ENCODE measurements around the gene NAIP. TPM values are rescaled to one million over a fixed set of nuclear protein-coding genes. Genes with fewer than 3 reads are reported as not detected.

The NAIP gene
- total and polyA plus RNA-seq, 2 of the 8 experiments (the other 6 are each of a cell fraction or from before 2014, with no cell fraction given): 2.1 to 4.4 TPM

DNA sequence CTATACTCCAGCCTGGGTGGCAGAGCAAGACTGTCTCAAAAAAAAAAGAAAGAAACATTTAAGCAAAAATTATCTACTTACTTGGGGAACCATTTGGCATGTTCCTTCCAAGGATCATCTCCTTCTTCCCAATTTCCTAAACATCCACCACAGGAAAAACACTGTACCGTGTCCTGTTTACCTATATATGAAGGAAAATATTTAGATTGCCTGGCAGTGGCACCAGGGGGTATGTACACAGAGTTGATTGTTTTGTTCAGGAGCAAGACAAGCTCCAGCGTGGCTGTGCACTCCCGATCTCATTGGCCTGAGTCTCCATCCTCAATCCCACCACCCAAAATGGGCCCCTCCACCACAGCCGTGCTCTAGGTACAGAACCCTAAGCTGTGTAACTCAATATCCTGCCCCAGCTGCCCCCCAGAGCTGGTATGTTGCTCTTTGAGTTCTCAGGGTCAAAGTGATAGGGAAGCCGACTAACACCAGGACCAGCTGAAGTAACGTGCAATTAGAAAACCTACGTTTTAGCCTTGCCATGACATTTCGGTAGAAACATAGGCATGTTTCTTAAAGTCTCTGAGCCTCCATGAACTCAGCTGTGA is 13.8 kb downstream of the NAIP start:
- Histone ChIP-seq H3K9ac (replicated peaks in 1 of 4; ENCODE audit: extremely low read depth in 1 of 4, low read depth in 3 of 4, low read length in 3 of 4) (no peak overlapping the region), H4K5ac (ENCODE audit: insufficient read length, low read depth, low read length) (no peak overlapping the region), H4K20me1 (replicated peaks in 1 of 2; ENCODE audit: control insufficient read depth in 1 of 2, insufficient read depth in 2 of 2, low read length in 2 of 2) (no peaks in the 10 kb centered on the region), H3K9me3 (ENCODE audit: insufficient read depth in 2 of 2, low read depth in 1 of 2, low read length in 1 of 2) (no peaks in the 10 kb centered on the region), H2BK12ac (ENCODE audit: low read depth, low read length) (no peak overlapping the region), H2AK5ac (ENCODE audit: low read depth, low read length) (no peak overlapping the region), H3K27ac (ENCODE audit: low read depth, low read length) (no peak overlapping the region), H3K23me2 (ENCODE audit: low read depth, low read length) (no peaks in the 10 kb centered on the region), H3K4me2 (ENCODE audit: insufficient read depth in 1 of 2, low read depth in 2 of 2, low read length in 2 of 2) (no peak overlapping the region), H3K56ac (replicated peaks; ENCODE audit: insufficient read length, low read depth, low read length) (no peak overlapping the region), H4K91ac (replicated peaks; ENCODE audit: insufficient read length, low read length) (no peak overlapping the region), H2BK20ac (ENCODE audit: low read length) (no peak overlapping the region), H3K4me3 (ENCODE audit: extremely low read depth in 1 of 4, insufficient read depth in 2 of 4, low read depth in 3 of 4, low read length in 4 of 4) (no peak overlapping the region), H4K8ac (ENCODE audit: extremely low read depth, insufficient read depth, low read length) (no peak overlapping the region), H3K36me3 (ENCODE audit: control insufficient read depth in 2 of 4, insufficient read depth in 4 of 4, low read length in 3 of 4) (no peaks in the 10 kb centered on the region), H2BK15ac (ENCODE audit: low read length) (no peak overlapping the region), H2BK5ac (ENCODE audit: low read depth, low read length) (no peak overlapping the region), H3K23ac (ENCODE audit: insufficient read length) (no peak overlapping the region), H3K4ac (replicated peaks; ENCODE audit: insufficient read length, low read depth, low read length) (no peak overlapping the region), H3K18ac (ENCODE audit: extremely low read depth, low read length) (no peak overlapping the region), H2BK120ac (replicated peaks; ENCODE audit: low read depth, low read length) (no peak overlapping the region), H2AFZ (ENCODE audit: low read length) (peak overlapping the region; percentile 57; the same call in 1 of the 2 replicates), H3K27me3 (replicated peaks in 1 of 4; ENCODE audit: control insufficient read depth in 3 of 4, extremely low read depth in 1 of 4, insufficient read depth in 3 of 4, low read length in 3 of 4) (no peaks in the 10 kb centered on the region), H3K79me2 (ENCODE audit: control insufficient read depth in 1 of 2, insufficient read depth in 2 of 2, low read length in 2 of 2) (no peaks in the 10 kb centered on the region), H3K14ac (ENCODE audit: insufficient read length) (no peak overlapping the region), H3K79me1 (ENCODE audit: low read depth, low read length) (no peaks in the 10 kb centered on the region), H3K4me1 (replicated peaks in 1 of 4; ENCODE audit: control insufficient read depth in 3 of 4, insufficient read depth in 4 of 4, low read length in 3 of 4) (no peaks in the 10 kb centered on the region)
- CTCF ChIA-PET (ENCODE audit: partially characterized antibody): no interaction called here
- DNase-seq (ENCODE audit: low read depth in 1 of 2, low spot score in 2 of 2) (no peak), FAIRE-seq (no peak)
- 91% methylated on average over 8 of the region's 8 CpGs; no CpG with 5 or more reads in 1 of the 2 experiments for whole genome bisulfite sequencing, 2 experiments (ENCODE audit: extremely low coverage in 1 of 2, insufficient coverage in 1 of 2, insufficient read length in 1 of 2, insufficient replicate concordance in 2 of 2, low coverage in 1 of 2, low lambda C conversion rate in 2 of 2, missing lambda C conversion rate in 1 of 2)
- POLR2A ChIA-PET (ENCODE audit: partially characterized antibody): no interaction called here
- TF ChIP-seq MAFK (IDR thresholded peaks at IDR 0.05; ENCODE audit: low read depth, low read length) (no peak), BCL11A (IDR thresholded peaks at IDR 0.05; ENCODE audit: low read depth in 2 of 2, low read length in 2 of 2) (no peak), E2F6 (IDR thresholded peaks at IDR 0.05) (no peak), BRCA1 (IDR thresholded peaks at IDR 0.05; ENCODE audit: low read depth, low read length) (no peak), BACH1 (IDR thresholded peaks at IDR 0.05; ENCODE audit: low read length) (no peak), ASH2L (IDR thresholded peaks at IDR 0.05; ENCODE audit: low read length) (no peak), SP4 (IDR thresholded peaks at IDR 0.05; ENCODE audit: low read length) (no peak), CHD2 (IDR thresholded peaks at IDR 0.05; ENCODE audit: low read length) (no peak), SIX5 (IDR thresholded peaks at IDR 0.05; ENCODE audit: low read depth, low read length) (no peak), ATF2 (IDR thresholded peaks at IDR 0.05; ENCODE audit: low read length) (no peak), PHF8 (conservative IDR thresholded peaks at IDR 0.05; ENCODE audit: low read depth, low read length) (no peak), RNF2 (IDR thresholded peaks at IDR 0.05; ENCODE audit: borderline replicate concordance, low read depth, low read length, missing control alignments, poor library complexity, severe bottlenecking) (no peak)

Measured in H1 (cell line).